HepG2 (cell line): Measurements from ENCODE around the gene ASTN2. TPM values are rescaled to one million over a fixed set of nuclear protein-coding genes. Genes with fewer than 3 reads are reported as not detected.

Experiments
- ATAC-seq: fragments of 200-7000 bp; cut with Tn5 transposase; 3 replicates; pipeline ENCODE4 v1.9.1; 2020; ENCODE audit warnings: mild to moderate bottlenecking, moderate library complexity
- BruUV-seq: library from RNA; stranded (reverse); fragments of 400-500 nt; replicated peaks from 2 replicates; lab custom pipeline; 2021; lab: Mats Ljungman, UMichigan
- CTCF ChIA-PET: fragments of 300-600 bp; formaldehyde crosslinking; extraction: SDS; loops from one replicate; lab custom pipeline; 2021; ENCODE audit warnings: low total read pairs, inconsistent platforms, low intra/inter-chr PET ratio; lab: Yijun Ruan, JAX
- POLR2A ChIA-PET: fragments of 350-600 bp; sonication (Branson Sonifier 250); formaldehyde crosslinking; loops from one replicate; lab custom pipeline; 2020; ENCODE audit warnings: antibody characterized with exemption, inconsistent platforms; lab: Yijun Ruan, JAX
- DNase-seq: peaks from one replicate; pipeline ENCODE4 v3.0.0-alpha.2; 2015; ENCODE audit warnings: low spot score
- FAIRE-seq: peaks from 3 replicates; lab custom pipeline; 2011; peaks lifted over from hg19 to GRCh38; lab: Jason Lieb, UNC
- H2AFZ ChIP-seq: one replicate; pipeline ENCODE4 v1.6.1; 2011; ENCODE audit warnings: low read length, inconsistent platforms
- H3K27ac ChIP-seq: fragments of 300-600 bp; 3 replicates; pipeline ENCODE4 v1.8.0; 2011; ENCODE audit warnings: mixed run types, mild to moderate bottlenecking, mixed read lengths, low read length, inconsistent platforms; ENCODE audit not compliant: insufficient read depth; ENCODE audit errors: extremely low read length
- H3K27me3 ChIP-seq, 2 experiments: fragments of 200-600 bp in 1 of 2; 2 replicates in 1 of 2; 3 replicates in 1 of 2; pipeline versions ENCODE4 v1.6.0 to v1.8.0; 2011; ENCODE audit warnings: low read length in 2 of 2, mild to moderate bottlenecking in 2 of 2, moderate library complexity in 2 of 2, inconsistent platforms in 1 of 2; ENCODE audit not compliant: insufficient read depth in 2 of 2, control insufficient read depth in 1 of 2
- H3K36me3 ChIP-seq, 2 experiments: fragments of 200-600 bp in 1 of 2; replicated peaks in 1 of 2; 2 replicates in 1 of 2; 3 replicates in 1 of 2; pipeline versions ENCODE4 v1.5.1 to v1.8.0; 2011; ENCODE audit warnings: low read length in 2 of 2, inconsistent platforms in 1 of 2; ENCODE audit not compliant: insufficient read depth in 2 of 2, control insufficient read depth in 1 of 2
- H3K4me1 ChIP-seq: 2 replicates; pipeline ENCODE4 v1.5.1; 2012; ENCODE audit warnings: low read length, inconsistent platforms; ENCODE audit not compliant: insufficient read depth
- H3K4me2 ChIP-seq: 2 replicates; pipeline ENCODE4 v1.6.0; 2011; ENCODE audit warnings: low read depth, low read length, inconsistent platforms
- H3K4me3 ChIP-seq, 3 experiments: fragments of 200-600 bp in 1 of 3; sonication (generic), shearing (Covaris generic) in 1 of 3; replicated peaks in 1 of 3; 2 replicates each; pipeline ENCODE4 v1.5.1; 2011 to 2016; ENCODE audit warnings: low read length in 3 of 3, inconsistent platforms in 2 of 3, low read depth in 2 of 3, mild to moderate bottlenecking in 2 of 3, control low read depth in 1 of 3, mixed read lengths in 1 of 3; ENCODE audit not compliant: insufficient read depth in 1 of 3
- H3K79me2 ChIP-seq: one replicate; pipeline ENCODE4 v1.6.1; 2011; ENCODE audit warnings: low read length, inconsistent platforms; ENCODE audit not compliant: insufficient read depth
- H3K9ac ChIP-seq: 2 replicates; pipeline ENCODE4 v1.6.0; 2011; ENCODE audit warnings: mild to moderate bottlenecking, low read depth, low read length, inconsistent platforms; ENCODE audit not compliant: insufficient read depth
- H3K9me3 ChIP-seq: 2 replicates; pipeline ENCODE4 v1.5.1; 2012; ENCODE audit warnings: mild to moderate bottlenecking, low read length
- H4K20me1 ChIP-seq: 2 replicates; pipeline ENCODE4 v1.6.0; 2011; ENCODE audit warnings: inconsistent platforms, mild to moderate bottlenecking, low read length, moderate library complexity; ENCODE audit not compliant: insufficient read depth
- GABPA ChIP-seq, 2 experiments: IDR thresholded peaks; 2 replicates each; pipeline ENCODE4 v1.6.1; 2011 to 2016; ENCODE audit warnings: low read depth in 2 of 2, low read length in 1 of 2, missing biosample characterization in 1 of 2, missing genetic modification characterization in 1 of 2
- REST ChIP-seq, 2 experiments: IDR thresholded peaks; 2 replicates each; pipeline ENCODE4 v1.6.1; 2011 to 2012; ENCODE audit warnings: low read length in 2 of 2, borderline replicate concordance in 1 of 2, low read depth in 1 of 2, mild to moderate bottlenecking in 1 of 2, moderate library complexity in 1 of 2
- SNAPC5 ChIP-seq: sonication (generic); formaldehyde crosslinking; IDR thresholded peaks from 2 replicates; pipeline ENCODE4 v1.8.1; 2023; ENCODE audit warnings: mild to moderate bottlenecking, missing genetic modification reagents, borderline replicate concordance
- TFDP2 ChIP-seq: sonication (generic); formaldehyde crosslinking; IDR thresholded peaks from 2 replicates; pipeline ENCODE4 v1.4.0; 2020; ENCODE audit warnings: missing genetic modification reagents
- ZNF20 ChIP-seq: sonication (generic); formaldehyde crosslinking; IDR thresholded peaks from 2 replicates; pipeline ENCODE4 v1.4.0; 2020; ENCODE audit warnings: mild to moderate bottlenecking, moderate library complexity, missing genetic modification reagents
- ZNF30 ChIP-seq: sonication (generic); formaldehyde crosslinking; IDR thresholded peaks from 2 replicates; pipeline ENCODE4 v1.5.0; 2020; ENCODE audit warnings: mild to moderate bottlenecking, missing genetic modification reagents
- ZNF703 ChIP-seq: sonication (generic); formaldehyde crosslinking; IDR thresholded peaks from 2 replicates; pipeline ENCODE4 v1.5.1; 2020; ENCODE audit warnings: missing genetic modification reagents, mild to moderate bottlenecking, moderate library complexity, borderline replicate concordance
- ZSCAN31 ChIP-seq: sonication (generic); formaldehyde crosslinking; IDR thresholded peaks from 2 replicates; pipeline ENCODE4 v1.5.0; 2020; ENCODE audit warnings: low read depth, mild to moderate bottlenecking, missing genetic modification reagents
- WGBS: methylation state at CpG from one replicate; pipeline ENCODE4 v1.1.6; 2017; ENCODE audit warnings: low lambda C conversion rate; 5-methylcytosine and 5-hydroxymethylcytosine counted together
- in situ Hi-C: cut with HindIII; loops from 2 replicates; pipeline ENCODE4 v1.10.0; 2017; ENCODE audit warnings: low pct_unique_long_range_greater_than_20kb; ENCODE audit not compliant: extremely low pct_ligation_motif_present
- intact Hi-C: fragments of 100-400 bp; cut with micrococcal nuclease; formaldehyde crosslinking; loops from one replicate; pipeline ENCODE4 v1.10.0; 2022; ENCODE audit not compliant: unreplicated experiment
- polyA plus RNA-seq, 8 experiments: library from polyadenylated mRNA; depleted of rRNA in 3 of 8; stranded (reverse) in 7 of 8; unstranded in 1 of 8; fragments of >200 nt; fragmentation: Illumina TruSeq in 4 of 8; extraction: Trizol in 4 of 8; gene quantifications; 2 replicates each; pipeline versions ENCODE4 v1.2.1 to v1.2.3, GENCODE V29; 2011 to 2016; ENCODE audit warnings: low read depth in 4 of 8, missing spikeins in 1 of 8, mixed read lengths in 1 of 8; ENCODE audit not compliant: insufficient read depth in 1 of 8
- total RNA-seq, 5 experiments: library from RNA; depleted of rRNA; stranded (reverse); fragments of >200 nt; fragmentation: Illumina TruSeq; extraction: Trizol; gene quantifications; 2 replicates each; pipeline ENCODE4 v1.2.3, GENCODE V29; 2016; ENCODE audit warnings: low read depth in 1 of 5
- TF ChIP-seq, protein P1 (sequence below): sonication (generic); formaldehyde crosslinking; IDR thresholded peaks from 2 replicates; pipeline ENCODE4 v1.5.0; 2020; ENCODE audit warnings: mild to moderate bottlenecking, missing genetic modification reagents, borderline replicate concordance

ASTN2 gene
- total and polyA plus RNA-seq, 2 of the 13 experiments (the other 11 are each of a cell fraction or from before 2014, with no cell fraction given) = 5.2 to 13.5 TPM

DNA sequence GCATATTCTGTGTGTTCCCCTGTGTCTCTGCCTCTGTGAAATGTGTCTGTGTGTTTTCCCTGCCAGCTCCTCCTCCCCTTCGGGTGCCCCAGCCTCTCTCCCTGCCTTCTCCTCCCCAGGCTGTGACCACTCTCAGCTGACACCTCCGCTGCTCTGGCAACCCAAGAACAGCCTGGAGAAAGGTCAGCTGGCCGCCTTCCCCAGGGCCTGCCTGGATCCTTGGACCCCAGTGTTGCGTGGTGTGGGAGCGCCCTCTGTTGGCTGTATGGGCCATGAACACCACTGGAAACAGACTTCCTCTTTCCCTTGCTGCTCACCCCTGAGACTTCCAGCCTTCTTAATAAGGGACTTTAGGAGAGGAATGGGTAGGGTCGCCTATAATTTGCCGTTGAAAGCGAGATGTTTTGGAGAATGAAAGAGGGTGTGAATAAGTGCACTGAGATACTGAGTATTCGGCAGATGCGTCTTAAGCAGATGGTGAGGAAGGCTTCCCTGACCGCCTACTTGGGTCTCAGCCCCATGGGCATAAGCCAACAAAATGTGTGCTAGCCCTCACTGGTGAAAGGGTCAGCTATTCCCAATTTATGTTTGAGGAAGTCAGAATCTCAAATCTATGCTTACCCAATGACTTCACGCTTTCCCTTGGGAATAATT lies 842.6 kb downstream of the ASTN2 start:
- Histone ChIP-seq H3K9ac (no peak overlapping the region), H3K4me1 (peaks cover 74% of the 10 kb centered on the region), H3K79me2 (no peaks in the 10 kb centered on the region), H3K4me3 (no peak overlapping the region), H3K27ac (no peak overlapping the region), H2AFZ (no peak overlapping the region), H3K36me3 (no peaks in the 10 kb centered on the region; a peak in 1 of 5 replicates), H3K9me3 (no peaks in the 10 kb centered on the region), H4K20me1 (no peaks in the 10 kb centered on the region), H3K4me2 (no peak overlapping the region), H3K27me3 (no peaks in the 10 kb centered on the region)
- ChIA-PET CTCF (interaction anchor here (1.3 to 3.4 kb wide), 4 partner anchors 77 to 422 kb away, joined by 6 to 21 read pairs (median 12); partner anchors contain the start of gene PAPPA), POLR2A (interaction anchor here (1.0 kb wide), 1 partner anchor 24 kb away, joined by 4 read pairs; no protein-coding TSS in a partner anchor)
- WGBS = 34% methylated on average over 12 of the region's 12 CpGs
- ATAC-seq = peak; percentile 84
- DNase-seq = peak; percentile 64
- intact Hi-C loops = loop anchor here (1.0 to 5.0 kb wide), 4 partner anchors 77 to 980 kb away; no protein-coding TSS in a partner anchor
- in situ Hi-C loops = loop anchor here (5.0 to 25.0 kb wide), 3 partner anchors 80 to 420 kb away; partner anchors contain the start of gene PAPPA
- peak; percentile 73 for FAIRE-seq
- no TSS peak for BruUV-seq
- TF ChIP-seq ZNF20 (CRISPR knock-in tag) (no peak), ZNF703 (CRISPR knock-in tag) (no peak), ZSCAN31 (CRISPR knock-in tag) (no peak), GABPA (IDR thresholded peaks at IDR 0.05; ENCODE audit: low read depth, low read length) (no peak), GABPA (CRISPR knock-in tag; IDR thresholded peaks at IDR 0.05; ENCODE audit: low read depth) (no peak), SNAPC5 (CRISPR knock-in tag) (no peak), TFDP2 (CRISPR knock-in tag) (no peak), ZNF30 (CRISPR knock-in tag) (no peak), REST (IDR thresholded peaks at IDR 0.05; ENCODE audit: borderline replicate concordance in 1 of 2, low read depth in 1 of 2, low read length in 2 of 2) (no peak)
- TF ChIP-seq, protein P1, sequence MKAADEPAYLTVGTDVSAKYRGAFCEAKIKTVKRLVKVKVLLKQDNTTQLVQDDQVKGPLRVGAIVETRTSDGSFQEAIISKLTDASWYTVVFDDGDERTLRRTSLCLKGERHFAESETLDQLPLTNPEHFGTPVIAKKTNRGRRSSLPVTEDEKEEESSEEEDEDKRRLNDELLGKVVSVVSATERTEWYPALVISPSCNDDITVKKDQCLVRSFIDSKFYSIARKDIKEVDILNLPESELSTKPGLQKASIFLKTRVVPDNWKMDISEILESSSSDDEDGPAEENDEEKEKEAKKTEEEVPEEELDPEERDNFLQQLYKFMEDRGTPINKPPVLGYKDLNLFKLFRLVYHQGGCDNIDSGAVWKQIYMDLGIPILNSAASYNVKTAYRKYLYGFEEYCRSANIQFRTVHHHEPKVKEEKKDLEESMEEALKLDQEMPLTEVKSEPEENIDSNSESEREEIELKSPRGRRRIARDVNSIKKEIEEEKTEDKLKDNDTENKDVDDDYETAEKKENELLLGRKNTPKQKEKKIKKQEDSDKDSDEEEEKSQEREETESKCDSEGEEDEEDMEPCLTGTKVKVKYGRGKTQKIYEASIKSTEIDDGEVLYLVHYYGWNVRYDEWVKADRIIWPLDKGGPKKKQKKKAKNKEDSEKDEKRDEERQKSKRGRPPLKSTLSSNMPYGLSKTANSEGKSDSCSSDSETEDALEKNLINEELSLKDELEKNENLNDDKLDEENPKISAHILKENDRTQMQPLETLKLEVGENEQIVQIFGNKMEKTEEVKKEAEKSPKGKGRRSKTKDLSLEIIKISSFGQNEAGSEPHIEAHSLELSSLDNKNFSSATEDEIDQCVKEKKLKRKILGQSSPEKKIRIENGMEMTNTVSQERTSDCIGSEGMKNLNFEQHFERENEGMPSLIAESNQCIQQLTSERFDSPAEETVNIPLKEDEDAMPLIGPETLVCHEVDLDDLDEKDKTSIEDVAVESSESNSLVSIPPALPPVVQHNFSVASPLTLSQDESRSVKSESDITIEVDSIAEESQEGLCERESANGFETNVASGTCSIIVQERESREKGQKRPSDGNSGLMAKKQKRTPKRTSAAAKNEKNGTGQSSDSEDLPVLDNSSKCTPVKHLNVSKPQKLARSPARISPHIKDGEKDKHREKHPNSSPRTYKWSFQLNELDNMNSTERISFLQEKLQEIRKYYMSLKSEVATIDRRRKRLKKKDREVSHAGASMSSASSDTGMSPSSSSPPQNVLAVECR (CRISPR knock-in tag) = no peak; the same call in 1 of the 2 replicates
